Esophagus muscularis mucosa (tissue), 4 donors: ENCODE results near the gene PTPRT.

Experiments
- EP300 ChIP-seq: sonication (generic); formaldehyde crosslinking; IDR thresholded peaks from one replicate; pipeline ENCODE4 v1.6.1; 2017; ENCODE audit warnings: antibody characterized with exemption
- POLR2A ChIP-seq: fragments of 450-650 bp; IDR thresholded peaks from one replicate; pipeline ENCODE4 v1.6.1; 2017; ENCODE audit warnings: antibody characterized with exemption, moderate library complexity, mild to moderate bottlenecking, low read depth
- POLR2AphosphoS5 ChIP-seq, 2 donors: sonication (generic); formaldehyde crosslinking; IDR thresholded peaks; one replicate each; pipeline ENCODE4 v1.6.1; 2017; ENCODE audit warnings: antibody characterized with exemption in 2 of 2
- TF ChIP-seq, protein P1 (sequence below), 3 experiments: fragments of 200-600 bp in 2 of 3; fragments of 450-650 bp in 1 of 3; sonication (generic) in 2 of 3; IDR thresholded peaks; one replicate each; pipeline ENCODE4 v1.5.1; 2017 to 2019; ENCODE audit warnings: antibody characterized with exemption in 3 of 3, mild to moderate bottlenecking in 2 of 3, moderate library complexity in 1 of 3

DNA sequence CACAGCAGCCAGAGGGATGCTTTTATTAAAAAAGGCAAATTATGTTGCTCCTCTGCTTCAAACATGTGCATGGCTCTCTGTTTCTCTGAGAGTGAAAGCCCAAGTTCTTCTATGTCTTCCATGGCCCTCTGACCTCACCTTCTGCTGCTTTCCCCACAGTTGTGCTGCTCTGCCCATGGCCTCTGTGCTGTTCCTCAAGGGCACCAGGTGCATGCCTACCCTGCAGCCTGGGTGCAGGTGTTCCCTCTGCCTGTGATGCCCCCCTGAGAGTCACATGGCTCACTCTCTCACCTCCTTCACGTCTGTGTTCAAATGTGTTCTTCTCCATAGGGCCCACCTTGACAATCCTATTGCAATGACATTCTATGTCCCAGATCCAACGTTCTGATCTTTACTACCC lies 1094.5 kb downstream of the PTPRT start:
- TF ChIP-seq POLR2A (no peak), POLR2AphosphoS5 (IDR thresholded peaks at IDR 0.05) (no peak), EP300 (no peak)
- TF ChIP-seq, protein P1, sequence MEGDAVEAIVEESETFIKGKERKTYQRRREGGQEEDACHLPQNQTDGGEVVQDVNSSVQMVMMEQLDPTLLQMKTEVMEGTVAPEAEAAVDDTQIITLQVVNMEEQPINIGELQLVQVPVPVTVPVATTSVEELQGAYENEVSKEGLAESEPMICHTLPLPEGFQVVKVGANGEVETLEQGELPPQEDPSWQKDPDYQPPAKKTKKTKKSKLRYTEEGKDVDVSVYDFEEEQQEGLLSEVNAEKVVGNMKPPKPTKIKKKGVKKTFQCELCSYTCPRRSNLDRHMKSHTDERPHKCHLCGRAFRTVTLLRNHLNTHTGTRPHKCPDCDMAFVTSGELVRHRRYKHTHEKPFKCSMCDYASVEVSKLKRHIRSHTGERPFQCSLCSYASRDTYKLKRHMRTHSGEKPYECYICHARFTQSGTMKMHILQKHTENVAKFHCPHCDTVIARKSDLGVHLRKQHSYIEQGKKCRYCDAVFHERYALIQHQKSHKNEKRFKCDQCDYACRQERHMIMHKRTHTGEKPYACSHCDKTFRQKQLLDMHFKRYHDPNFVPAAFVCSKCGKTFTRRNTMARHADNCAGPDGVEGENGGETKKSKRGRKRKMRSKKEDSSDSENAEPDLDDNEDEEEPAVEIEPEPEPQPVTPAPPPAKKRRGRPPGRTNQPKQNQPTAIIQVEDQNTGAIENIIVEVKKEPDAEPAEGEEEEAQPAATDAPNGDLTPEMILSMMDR (IDR thresholded peaks at IDR 0.05) = no peak
